ENCODE measurements around the gene FASTK. TPM values are rescaled to one million over a fixed set of nuclear protein-coding genes. Genes with fewer than 3 reads are reported as not detected.

The FASTK gene
- total RNA-seq, 1 experiment from 2014 or later, result 95.0 TPM

GRCh38 chr7:151124481-151124880 is 43.9 kb upstream of the FASTK start:
- intact Hi-C loops (cut with micrococcal nuclease; ENCODE audit: unreplicated experiment) (loop anchor here (1.0 to 5.0 kb wide), 2 partner anchors 48 to 178 kb away; no protein-coding TSS in a partner anchor), in situ Hi-C loops (cut with HindIII; ENCODE audit: low pct_unique_long_range_greater_than_20kb, low sequenced_read_pairs) (no loop called here)
- H3K4me1 ChIP-seq (ENCODE audit: control insufficient read depth, insufficient read depth, low read length), result no peaks in the 10 kb centered on the region
- no peaks in the 10 kb centered on the region for H3K27me3 ChIP-seq (ENCODE audit: control insufficient read depth, insufficient read depth, low read length)
- DNase-seq (ENCODE audit: low read depth, low spot score), result no peak
- CTCF ChIA-PET, result interaction anchor here (1.0 to 1.2 kb wide), 3 partner anchors 17 to 46 kb away, joined by 4 to 6 read pairs (median 6); no protein-coding TSS in a partner anchor
- H3K36me3 ChIP-seq (ENCODE audit: control insufficient read depth, insufficient read depth, low read length), result no peaks in the 10 kb centered on the region
- TF ChIP-seq SIN3A (IDR thresholded peaks at IDR 0.05; ENCODE audit: borderline replicate concordance, insufficient read depth, low read depth, low read length) (no peak), REST (IDR thresholded peaks at IDR 0.05; ENCODE audit: insufficient read depth in 1 of 2, low read depth in 2 of 2, low read length in 1 of 2) (no peak), TCF7L2 (IDR thresholded peaks at IDR 0.05; ENCODE audit: low read depth, low read length) (no peak), POLR2AphosphoS5 (IDR thresholded peaks at IDR 0.05; ENCODE audit: low read depth, low read length) (no peak)
- TF ChIP-seq, protein P1, sequence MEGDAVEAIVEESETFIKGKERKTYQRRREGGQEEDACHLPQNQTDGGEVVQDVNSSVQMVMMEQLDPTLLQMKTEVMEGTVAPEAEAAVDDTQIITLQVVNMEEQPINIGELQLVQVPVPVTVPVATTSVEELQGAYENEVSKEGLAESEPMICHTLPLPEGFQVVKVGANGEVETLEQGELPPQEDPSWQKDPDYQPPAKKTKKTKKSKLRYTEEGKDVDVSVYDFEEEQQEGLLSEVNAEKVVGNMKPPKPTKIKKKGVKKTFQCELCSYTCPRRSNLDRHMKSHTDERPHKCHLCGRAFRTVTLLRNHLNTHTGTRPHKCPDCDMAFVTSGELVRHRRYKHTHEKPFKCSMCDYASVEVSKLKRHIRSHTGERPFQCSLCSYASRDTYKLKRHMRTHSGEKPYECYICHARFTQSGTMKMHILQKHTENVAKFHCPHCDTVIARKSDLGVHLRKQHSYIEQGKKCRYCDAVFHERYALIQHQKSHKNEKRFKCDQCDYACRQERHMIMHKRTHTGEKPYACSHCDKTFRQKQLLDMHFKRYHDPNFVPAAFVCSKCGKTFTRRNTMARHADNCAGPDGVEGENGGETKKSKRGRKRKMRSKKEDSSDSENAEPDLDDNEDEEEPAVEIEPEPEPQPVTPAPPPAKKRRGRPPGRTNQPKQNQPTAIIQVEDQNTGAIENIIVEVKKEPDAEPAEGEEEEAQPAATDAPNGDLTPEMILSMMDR (IDR thresholded peaks at IDR 0.05), result no peak
- BruUV-seq (replicated peaks), result no TSS peak
- POLR2A ChIA-PET, result no interaction called here
- H3K4me3 ChIP-seq (ENCODE audit: low read depth in 2 of 2, low read length in 2 of 2), result no peak overlapping the region
- H3K9me3 ChIP-seq (ENCODE audit: control insufficient read depth, insufficient read depth, low read depth, low read length), result no peaks in the 10 kb centered on the region
- ATAC-seq, result no peak
- H3K27ac ChIP-seq (ENCODE audit: low read length), result no peak overlapping the region

DNA sequence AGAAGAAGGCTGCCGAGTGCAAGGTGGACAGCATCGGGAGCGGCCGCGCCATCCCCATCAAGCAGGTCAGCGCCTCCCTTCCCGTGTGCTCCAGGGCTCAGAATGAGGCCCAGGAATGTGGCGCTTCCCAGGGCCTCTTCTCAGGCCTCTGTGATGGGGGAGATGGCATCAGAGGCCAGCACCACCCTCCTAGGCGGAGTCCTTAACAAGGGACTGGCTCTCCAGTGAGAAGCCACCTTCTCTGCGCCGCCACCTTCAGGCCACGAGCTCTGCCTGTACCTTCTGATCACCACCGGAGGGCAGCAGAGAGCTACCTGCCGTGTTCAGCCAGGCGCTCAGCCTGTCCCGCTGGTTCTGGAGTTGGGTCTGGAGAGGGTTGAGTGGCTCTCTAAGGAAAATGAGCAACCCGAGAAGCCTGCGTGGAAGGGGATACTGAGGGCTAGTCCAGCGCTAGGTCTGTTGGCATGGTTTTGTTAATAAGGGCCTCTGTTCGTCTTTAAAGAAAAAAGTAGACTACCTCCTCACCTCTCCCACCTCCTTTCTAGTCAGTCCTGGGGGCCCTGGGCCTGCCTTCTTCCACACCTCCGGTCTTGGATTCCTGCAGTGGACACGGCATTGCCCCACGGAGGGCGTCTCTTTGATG is 43.3 kb upstream of the FASTK start:
- DNase-seq (ENCODE audit: low read depth, low spot score), result peak; percentile 78
- Histone ChIP-seq H3K36me3 (ENCODE audit: control insufficient read depth, insufficient read depth, low read length) (no peaks in the 10 kb centered on the region), H3K9me3 (ENCODE audit: control insufficient read depth, insufficient read depth, low read depth, low read length) (no peaks in the 10 kb centered on the region), H3K27me3 (ENCODE audit: control insufficient read depth, insufficient read depth, low read length) (no peaks in the 10 kb centered on the region), H3K4me1 (ENCODE audit: control insufficient read depth, insufficient read depth, low read length) (no peaks in the 10 kb centered on the region), H3K27ac (ENCODE audit: low read length) (no peak overlapping the region), H3K4me3 (ENCODE audit: low read depth in 2 of 2, low read length in 2 of 2) (no peak overlapping the region)
- in situ Hi-C loops (cut with HindIII; ENCODE audit: low pct_unique_long_range_greater_than_20kb, low sequenced_read_pairs) (no loop called here), intact Hi-C loops (cut with micrococcal nuclease; ENCODE audit: unreplicated experiment) (loop anchor here (1.0 to 5.0 kb wide), 2 partner anchors 48 to 178 kb away; no protein-coding TSS in a partner anchor)
- POLR2A ChIA-PET, result interaction anchor here (0.5 kb wide), 1 partner anchor 61 kb away, joined by 8 read pairs; no protein-coding TSS in a partner anchor
- TF ChIP-seq POLR2AphosphoS5 (IDR thresholded peaks at IDR 0.05; ENCODE audit: low read depth, low read length) (no peak), SIN3A (IDR thresholded peaks at IDR 0.05; ENCODE audit: borderline replicate concordance, insufficient read depth, low read depth, low read length) (no peak), TCF7L2 (IDR thresholded peaks at IDR 0.05; ENCODE audit: low read depth, low read length) (no peak), REST (IDR thresholded peaks at IDR 0.05; ENCODE audit: insufficient read depth in 1 of 2, low read depth in 2 of 2, low read length in 1 of 2) (0 out of 4 replicates have a peak, but pooled peaks of 1 of the 2 experiments have one; percentile 17)
- TF ChIP-seq, protein P1 (IDR thresholded peaks at IDR 0.05), result peak; percentile 99
- CTCF ChIA-PET, result interaction anchor here (0.6 to 1.2 kb wide), 4 partner anchors 18 to 46 kb away, joined by 4 to 6 read pairs (median 5); no protein-coding TSS in a partner anchor
- BruUV-seq (replicated peaks), result no TSS peak
- peak; percentile 94 for ATAC-seq
